ENCODE data around the gene TRIM65. TPM values are rescaled to one million over a fixed set of nuclear protein-coding genes. Genes with fewer than 3 reads are reported as not detected.

Gene TRIM65
- total and polyA plus RNA-seq, 2 of the 13 experiments (the other 11 are each of a cell fraction or from before 2014, with no cell fraction given), result 10.3 to 22.4 TPM

DNA sequence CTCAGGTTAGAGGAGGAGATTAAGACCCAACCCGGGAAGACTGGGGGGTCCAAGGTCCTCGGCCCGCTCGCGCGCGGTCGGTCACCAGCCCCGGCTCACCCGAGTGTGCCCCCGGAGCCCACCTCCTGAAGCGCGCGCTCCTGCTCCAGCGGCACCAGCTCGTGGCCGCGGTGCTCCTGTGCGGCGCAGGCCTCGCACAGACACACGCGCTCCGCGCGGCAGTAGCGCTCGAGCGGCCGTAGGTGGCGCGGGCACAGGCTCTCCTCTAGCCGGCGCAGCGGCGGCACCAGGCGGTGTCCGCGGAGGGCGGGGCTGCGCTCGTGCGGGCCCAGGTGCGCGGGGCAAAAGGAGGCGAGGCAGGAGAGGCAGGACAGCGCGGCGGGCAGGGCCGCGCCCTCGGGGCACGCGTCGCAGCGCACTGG, 19.0 kb downstream of the TRIM65 start (continued):
- TF ChIP-seq, protein P1, sequence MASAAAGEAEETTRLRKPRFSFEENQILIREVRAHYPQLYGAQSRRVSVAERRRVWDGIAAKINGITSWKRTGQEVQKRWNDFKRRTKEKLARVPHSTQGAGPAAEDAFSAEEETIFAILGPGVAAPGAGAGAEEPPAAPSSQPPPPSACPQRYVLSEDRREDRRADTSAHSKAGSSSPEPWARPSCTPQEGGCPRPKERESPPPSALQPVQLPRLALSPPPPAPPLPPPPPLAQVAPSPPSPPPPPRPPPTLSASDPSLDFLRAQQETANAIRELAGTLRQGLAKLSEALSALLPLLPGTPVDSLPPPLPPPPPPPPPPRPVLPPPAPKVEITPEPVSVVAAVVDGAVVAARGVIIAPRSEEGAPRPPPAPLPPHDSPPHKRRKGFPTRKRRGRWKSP (CRISPR knock-in tag; IDR thresholded peaks at IDR 0.05), result peak; percentile 93
- TF ChIP-seq ZNF713 (CRISPR knock-in tag; IDR thresholded peaks at IDR 0.05), result peak; percentile 54
- TF ChIP-seq, protein P2, sequence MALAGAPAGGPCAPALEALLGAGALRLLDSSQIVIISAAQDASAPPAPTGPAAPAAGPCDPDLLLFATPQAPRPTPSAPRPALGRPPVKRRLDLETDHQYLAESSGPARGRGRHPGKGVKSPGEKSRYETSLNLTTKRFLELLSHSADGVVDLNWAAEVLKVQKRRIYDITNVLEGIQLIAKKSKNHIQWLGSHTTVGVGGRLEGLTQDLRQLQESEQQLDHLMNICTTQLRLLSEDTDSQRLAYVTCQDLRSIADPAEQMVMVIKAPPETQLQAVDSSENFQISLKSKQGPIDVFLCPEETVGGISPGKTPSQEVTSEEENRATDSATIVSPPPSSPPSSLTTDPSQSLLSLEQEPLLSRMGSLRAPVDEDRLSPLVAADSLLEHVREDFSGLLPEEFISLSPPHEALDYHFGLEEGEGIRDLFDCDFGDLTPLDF (CRISPR knock-in tag; IDR thresholded peaks at IDR 0.05), result peak; percentile 42; the same call in 1 of the 2 replicates
- peak; percentile 71 for TF ChIP-seq ZNF331 (CRISPR knock-in tag; IDR thresholded peaks at IDR 0.05)
- TF ChIP-seq POLR2AphosphoS5 (IDR thresholded peaks at IDR 0.05; ENCODE audit: low read depth, low read length), result 0 out of 2 replicates have a peak, but pooled peaks have one; percentile 22
- no peak for TF ChIP-seq SP1 (IDR thresholded peaks at IDR 0.05)
- peak; percentile 16 for TF ChIP-seq SP1 (CRISPR knock-in tag; IDR thresholded peaks at IDR 0.05)
- peak; percentile 71 for TF ChIP-seq HOXA3 (CRISPR knock-in tag; IDR thresholded peaks at IDR 0.05)
- peak; percentile 27; the same call in 1 of the 2 replicates for TF ChIP-seq THAP11 (CRISPR knock-in tag; IDR thresholded peaks at IDR 0.05)
- peak; percentile 97; the same call in 1 of the 2 replicates for TF ChIP-seq ZNF776 (CRISPR knock-in tag; IDR thresholded peaks at IDR 0.05)
- peak; percentile 8; the same call in 1 of the 2 replicates for TF ChIP-seq ZNF343 (CRISPR knock-in tag; IDR thresholded peaks at IDR 0.05)

Measured in HepG2 (cell line).